Measurements from ENCODE around the gene PLA2G4B. TPM values are rescaled to one million over a fixed set of nuclear protein-coding genes. Genes with fewer than 3 reads are reported as not detected.

The PLA2G4B gene
- polyA plus RNA-seq, 1 donor (not counting 4 experiments of a cell fraction or from before 2014, with no cell fraction given) = 8.6 TPM

- Histone ChIP-seq H3K4me3 (ENCODE audit: control insufficient read depth in 2 of 3, extremely low read depth in 1 of 3, insufficient read depth in 2 of 3, low read depth in 1 of 3, low read length in 3 of 3) (no peak overlapping the region), H3K79me2 (ENCODE audit: control insufficient read depth, insufficient read depth, low read length) (peaks cover 35% of the 10 kb centered on the region), H3K9me3 (ENCODE audit: control insufficient read depth, low read depth, low read length) (no peaks in the 10 kb centered on the region), H4K20me1 (ENCODE audit: control insufficient read depth, extremely low read depth, insufficient read depth, low read length) (no peaks in the 10 kb centered on the region), H3K9ac (ENCODE audit: control insufficient read depth, extremely low read depth, insufficient read depth, low read length) (no peak overlapping the region), H3K9me1 (ENCODE audit: control insufficient read depth, extremely low read depth, insufficient read depth, low read length) (no peaks in the 10 kb centered on the region), H2AFZ (ENCODE audit: control insufficient read depth, low read length) (no peak overlapping the region), H3K27me3 (ENCODE audit: control insufficient read depth, extremely low read depth, insufficient read depth, low read length) (no peaks in the 10 kb centered on the region), H3K27ac (ENCODE audit: control insufficient read depth, insufficient read depth, low read length) (no peak overlapping the region), H3K4me1 (ENCODE audit: control insufficient read depth, extremely low read depth, insufficient read depth, low read length) (peaks cover 17% of the 10 kb centered on the region), H3K4me2 (ENCODE audit: control insufficient read depth, extremely low read depth, insufficient read depth, low read depth, low read length) (no peak overlapping the region), H3K36me3 (ENCODE audit: control insufficient read depth in 2 of 2, extremely low read depth in 1 of 2, insufficient read depth in 2 of 2, low read length in 2 of 2) (peaks cover 54 to 73% of the 10 kb centered on the region in 2 experiments)
- no peak for TF ChIP-seq EZH2 (IDR thresholded peaks at IDR 0.05; ENCODE audit: low read length)
- TF ChIP-seq, protein P1, sequence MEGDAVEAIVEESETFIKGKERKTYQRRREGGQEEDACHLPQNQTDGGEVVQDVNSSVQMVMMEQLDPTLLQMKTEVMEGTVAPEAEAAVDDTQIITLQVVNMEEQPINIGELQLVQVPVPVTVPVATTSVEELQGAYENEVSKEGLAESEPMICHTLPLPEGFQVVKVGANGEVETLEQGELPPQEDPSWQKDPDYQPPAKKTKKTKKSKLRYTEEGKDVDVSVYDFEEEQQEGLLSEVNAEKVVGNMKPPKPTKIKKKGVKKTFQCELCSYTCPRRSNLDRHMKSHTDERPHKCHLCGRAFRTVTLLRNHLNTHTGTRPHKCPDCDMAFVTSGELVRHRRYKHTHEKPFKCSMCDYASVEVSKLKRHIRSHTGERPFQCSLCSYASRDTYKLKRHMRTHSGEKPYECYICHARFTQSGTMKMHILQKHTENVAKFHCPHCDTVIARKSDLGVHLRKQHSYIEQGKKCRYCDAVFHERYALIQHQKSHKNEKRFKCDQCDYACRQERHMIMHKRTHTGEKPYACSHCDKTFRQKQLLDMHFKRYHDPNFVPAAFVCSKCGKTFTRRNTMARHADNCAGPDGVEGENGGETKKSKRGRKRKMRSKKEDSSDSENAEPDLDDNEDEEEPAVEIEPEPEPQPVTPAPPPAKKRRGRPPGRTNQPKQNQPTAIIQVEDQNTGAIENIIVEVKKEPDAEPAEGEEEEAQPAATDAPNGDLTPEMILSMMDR (optimal IDR thresholded peaks at IDR 0.05 in 1 of 3, IDR thresholded peaks at IDR 0.05 in 1 of 3, conservative IDR thresholded peaks at IDR 0.05 in 1 of 3; ENCODE audit: extremely low read depth in 1 of 3, insufficient read depth in 2 of 3, low read length in 3 of 3) = no peak
- FAIRE-seq (no peak), DNase-seq (ENCODE audit: low read depth, low spot score) (no peak)
- dilution Hi-C loops (cut with MboI; ENCODE audit: extremely low pct_ligation_motif_present, low sequenced_read_pairs) = no loop called here
Measured at GRCh38 chr15:41812820-41813375, 25.7 kb upstream of the PLA2G4B start.

DNA sequence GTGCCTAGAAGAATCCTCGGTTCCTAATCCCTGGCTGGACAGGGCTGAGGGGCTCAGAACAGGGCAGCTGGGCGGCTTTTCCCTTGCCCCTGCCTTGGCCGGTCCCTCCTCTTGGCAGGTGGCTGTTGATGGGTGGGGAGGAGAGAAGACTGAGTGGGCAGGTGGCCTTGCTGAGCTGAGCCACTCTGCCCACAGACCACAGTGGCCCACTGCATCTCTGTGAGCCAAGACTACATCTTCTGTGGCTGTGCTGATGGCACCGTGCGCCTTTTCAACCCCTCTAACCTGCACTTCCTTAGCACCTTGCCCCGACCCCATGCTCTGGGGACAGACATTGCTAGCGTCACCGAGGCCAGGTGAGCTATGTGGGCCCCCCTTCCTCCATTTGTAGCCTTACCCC is 25.2 kb upstream of the PLA2G4B start:
- H3K27me3 ChIP-seq (ENCODE audit: control insufficient read depth, extremely low read depth, insufficient read depth, low read length) = no peaks in the 10 kb centered on the region
- H2AFZ ChIP-seq (ENCODE audit: control insufficient read depth, low read length) = no peak overlapping the region
- no peaks in the 10 kb centered on the region for H3K9me3 ChIP-seq (ENCODE audit: control insufficient read depth, low read depth, low read length)
- peaks cover 59 to 78% of the 10 kb centered on the region in 2 experiments for H3K36me3 ChIP-seq (ENCODE audit: control insufficient read depth in 2 of 2, extremely low read depth in 1 of 2, insufficient read depth in 2 of 2, low read length in 2 of 2)
- H3K9ac ChIP-seq (ENCODE audit: control insufficient read depth, extremely low read depth, insufficient read depth, low read length) = no peak overlapping the region
- FAIRE-seq (no peak), DNase-seq (ENCODE audit: low read depth, low spot score) (no peak)
- peaks cover 17% of the 10 kb centered on the region for H3K4me1 ChIP-seq (ENCODE audit: control insufficient read depth, extremely low read depth, insufficient read depth, low read length)
- dilution Hi-C loops (cut with MboI; ENCODE audit: extremely low pct_ligation_motif_present, low sequenced_read_pairs) = no loop called here
- H3K79me2 ChIP-seq (ENCODE audit: control insufficient read depth, insufficient read depth, low read length) = peaks cover 32% of the 10 kb centered on the region
- TF ChIP-seq EZH2 (IDR thresholded peaks at IDR 0.05; ENCODE audit: low read length) = no peak
- TF ChIP-seq, protein P1 (optimal IDR thresholded peaks at IDR 0.05 in 1 of 3, IDR thresholded peaks at IDR 0.05 in 1 of 3, conservative IDR thresholded peaks at IDR 0.05 in 1 of 3; ENCODE audit: extremely low read depth in 1 of 3, insufficient read depth in 2 of 3, low read length in 3 of 3) = no peak
- H3K4me2 ChIP-seq (ENCODE audit: control insufficient read depth, extremely low read depth, insufficient read depth, low read depth, low read length) = no peak overlapping the region
- no peak overlapping the region for H3K4me3 ChIP-seq (ENCODE audit: control insufficient read depth in 2 of 3, extremely low read depth in 1 of 3, insufficient read depth in 2 of 3, low read depth in 1 of 3, low read length in 3 of 3)
- no peaks in the 10 kb centered on the region for H4K20me1 ChIP-seq (ENCODE audit: control insufficient read depth, extremely low read depth, insufficient read depth, low read length)
- H3K27ac ChIP-seq (ENCODE audit: control insufficient read depth, insufficient read depth, low read length) = no peak overlapping the region
- no peaks in the 10 kb centered on the region for H3K9me1 ChIP-seq (ENCODE audit: control insufficient read depth, extremely low read depth, insufficient read depth, low read length)

All from keratinocyte (primary cell).